Rectal smooth muscle tissue (tissue), 1 donor: ENCODE data around the gene MIDN.
A peak's percentile ranks its signal among the peaks of the same experiment; 100 is the strongest.

Experiments
- H3K27ac ChIP-seq: one replicate; pipeline ENCODE4 v1.7.0; 2013; ENCODE audit warnings: low read depth, low read length, inconsistent platforms
- H3K27me3 ChIP-seq: one replicate; pipeline ENCODE4 v1.7.0; 2013; ENCODE audit warnings: low read length; ENCODE audit not compliant: control insufficient read depth, insufficient read depth
- H3K36me3 ChIP-seq: one replicate; pipeline ENCODE4 v1.7.0; 2013; ENCODE audit warnings: low read length; ENCODE audit not compliant: control insufficient read depth, insufficient read depth
- H3K4me1 ChIP-seq: one replicate; pipeline ENCODE4 v1.7.0; 2013; ENCODE audit warnings: low read length; ENCODE audit not compliant: control insufficient read depth, insufficient read depth
- H3K4me3 ChIP-seq: one replicate; pipeline ENCODE4 v1.7.0; 2013; ENCODE audit warnings: low read length
- H3K9ac ChIP-seq: one replicate; pipeline ENCODE4 v1.7.0; 2013; ENCODE audit warnings: low read length

The MIDN gene

DNA sequence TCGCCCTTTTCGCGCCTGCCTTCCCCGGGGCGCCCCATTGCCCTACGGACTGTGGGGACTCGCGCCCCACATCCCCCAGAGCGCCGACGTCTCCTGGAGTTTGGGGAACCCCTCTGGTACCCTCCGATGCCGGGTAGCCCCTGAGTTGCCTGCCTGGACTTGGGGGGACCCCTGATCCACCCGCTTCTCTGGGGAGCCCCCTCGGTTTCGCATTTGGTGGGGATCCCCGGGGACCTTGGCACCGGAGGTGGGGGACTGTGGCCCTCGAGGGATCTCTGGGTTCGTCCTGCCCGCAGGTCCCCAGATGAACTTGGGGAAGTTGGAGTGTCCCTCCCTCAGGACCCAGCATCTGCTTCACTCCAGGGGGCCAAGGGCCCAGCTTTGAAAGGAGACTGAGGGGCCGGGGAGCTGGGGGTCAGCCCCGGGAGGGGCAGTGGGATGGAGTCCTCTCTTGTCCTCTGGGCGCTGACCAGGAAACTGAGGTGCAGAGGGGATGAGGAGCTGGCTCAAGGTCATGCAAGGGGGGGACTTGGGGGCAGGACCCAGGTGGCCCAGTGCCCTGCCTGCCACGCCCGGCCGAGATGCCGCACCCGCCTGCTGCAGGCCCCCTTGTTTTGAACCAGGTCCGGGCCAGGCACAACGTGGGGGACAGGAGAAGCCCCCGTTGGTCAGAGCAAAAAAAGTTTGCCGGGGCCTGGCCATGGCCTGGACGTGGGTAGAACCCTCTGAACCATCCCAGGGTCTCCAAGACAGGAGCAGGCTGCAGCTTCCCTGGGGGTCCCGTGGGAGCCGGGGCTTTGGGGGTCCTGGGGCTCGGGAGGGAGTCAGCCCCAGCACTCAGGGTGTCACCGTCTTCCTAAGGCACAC lies 38.3 kb downstream of the MIDN start:
- Histone ChIP-seq H3K9ac (no peak overlapping the region), H3K27me3 (peaks cover 38% of the 10 kb centered on the region), H3K4me1 (no peaks in the 10 kb centered on the region)

DNA sequence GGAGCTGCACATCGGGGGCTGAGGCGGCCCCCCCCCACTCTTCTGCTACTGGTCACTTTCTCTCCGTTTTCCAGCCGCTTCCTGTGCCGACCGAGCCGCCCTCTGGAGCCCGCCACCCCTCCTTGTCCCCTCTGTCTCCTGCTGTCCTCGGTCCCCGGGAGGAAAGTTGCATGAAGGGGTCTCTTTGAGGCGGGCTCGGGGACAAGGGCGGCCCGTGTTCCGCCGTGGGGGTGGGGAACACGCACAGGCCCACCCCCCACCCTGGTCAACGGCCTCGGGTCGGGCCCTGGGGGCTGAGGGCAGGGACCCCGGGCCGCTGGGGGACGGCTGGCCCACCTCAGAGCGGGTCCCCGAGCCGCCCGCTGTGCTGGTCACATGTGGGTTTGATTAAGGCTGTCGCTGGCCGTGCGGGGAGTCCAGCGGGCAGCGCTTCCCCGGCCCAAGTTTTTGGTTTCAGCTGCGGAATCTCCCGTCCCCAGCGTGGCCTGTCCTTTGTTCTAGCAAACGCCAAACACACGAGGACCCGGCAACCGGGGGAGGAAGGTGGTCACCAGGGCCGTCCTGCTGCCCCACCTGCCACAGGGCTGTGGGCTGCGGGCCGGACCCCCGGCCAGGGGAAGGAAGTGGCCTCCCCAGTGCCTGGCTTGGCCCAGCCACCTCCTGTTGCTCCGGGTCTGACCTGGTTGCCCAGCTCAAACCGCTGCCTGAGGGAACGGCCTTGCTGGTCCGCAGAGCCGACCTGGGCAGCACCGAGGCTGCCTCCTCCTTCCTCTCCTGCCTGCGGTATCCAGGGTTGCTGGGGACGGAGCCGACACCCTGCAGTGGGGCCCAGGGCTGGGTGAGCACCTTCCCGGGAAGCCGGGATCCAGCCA lies 39.2 kb downstream of the MIDN start:
- H3K27me3 ChIP-seq: peaks cover 34% of the 10 kb centered on the region
- no peak overlapping the region for H3K9ac ChIP-seq
- H3K36me3 ChIP-seq: no peaks in the 10 kb centered on the region
- no peak overlapping the region for H3K27ac ChIP-seq
- no peaks in the 10 kb centered on the region for H3K4me1 ChIP-seq
- no peak overlapping the region for H3K4me3 ChIP-seq

More for the DNA sequence above, 38.3 kb downstream of the MIDN start:
- no peak overlapping the region for H3K27ac ChIP-seq
- peak overlapping the region; percentile 27 for H3K4me3 ChIP-seq
- H3K36me3 ChIP-seq: no peaks in the 10 kb centered on the region

GRCh38 chr19:1288226-1288612 lies 39.8 kb downstream of the MIDN start:
- H3K36me3 ChIP-seq: no peaks in the 10 kb centered on the region
- no peak overlapping the region for H3K9ac ChIP-seq
- H3K27me3 ChIP-seq: peaks cover 33% of the 10 kb centered on the region
- H3K27ac ChIP-seq: no peak overlapping the region
- H3K4me3 ChIP-seq: no peak overlapping the region
- H3K4me1 ChIP-seq: no peaks in the 10 kb centered on the region

DNA sequence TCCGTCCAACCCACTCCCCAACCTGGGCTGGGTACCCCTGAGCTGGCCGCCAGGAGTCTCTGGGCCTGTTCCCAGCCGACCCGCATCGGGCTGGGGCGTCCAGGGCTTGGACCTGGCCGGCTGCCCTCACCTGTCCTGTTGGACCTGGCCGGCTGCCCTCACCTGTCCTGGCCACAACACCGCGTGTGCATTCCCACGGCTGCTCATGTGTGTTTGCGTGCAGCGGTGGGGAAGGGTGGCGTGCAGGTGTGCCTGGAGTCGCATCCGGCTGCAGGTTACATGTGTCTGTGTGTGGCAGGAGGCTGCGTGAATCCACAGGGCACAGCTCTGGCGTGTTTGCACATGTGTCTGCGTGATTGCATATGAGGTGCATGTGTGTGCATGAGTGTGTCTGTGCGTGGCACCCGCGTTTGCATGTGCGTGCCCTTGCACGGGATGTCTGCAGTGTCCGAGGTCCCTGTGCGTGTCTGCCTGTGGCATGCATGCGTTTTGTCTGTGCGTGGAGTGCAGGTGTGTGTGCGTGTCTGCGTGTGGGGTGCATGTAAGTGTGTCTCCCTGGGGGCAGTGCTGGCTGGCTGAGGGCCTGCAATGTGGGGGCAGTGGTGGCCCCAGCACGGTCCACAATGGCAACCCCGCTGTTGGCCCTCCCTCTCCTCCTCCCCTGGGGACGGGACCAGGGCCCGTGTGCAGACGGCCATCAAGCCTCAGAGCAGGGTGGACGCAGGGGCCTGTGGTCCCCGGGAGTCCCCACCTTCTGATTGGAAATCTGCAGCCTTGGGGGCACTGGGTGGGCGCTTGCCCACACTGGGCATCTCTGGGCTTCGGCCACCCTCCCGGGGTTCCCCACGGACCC lies 40.7 kb downstream of the MIDN start:
- Histone ChIP-seq H3K27me3 (peaks cover 30% of the 10 kb centered on the region), H3K4me3 (no peak overlapping the region), H3K27ac (no peak overlapping the region), H3K4me1 (no peaks in the 10 kb centered on the region), H3K9ac (no peak overlapping the region), H3K36me3 (no peaks in the 10 kb centered on the region)

- no peak overlapping the region for H3K27ac ChIP-seq
- no peak overlapping the region for H3K9ac ChIP-seq
- no peaks in the 10 kb centered on the region for H3K36me3 ChIP-seq
- H3K4me1 ChIP-seq: no peaks in the 10 kb centered on the region
- peaks cover 26% of the 10 kb centered on the region for H3K27me3 ChIP-seq
- H3K4me3 ChIP-seq: no peak overlapping the region
Measured at GRCh38 chr19:1289686-1290025, 41.3 kb downstream of the MIDN start.

DNA sequence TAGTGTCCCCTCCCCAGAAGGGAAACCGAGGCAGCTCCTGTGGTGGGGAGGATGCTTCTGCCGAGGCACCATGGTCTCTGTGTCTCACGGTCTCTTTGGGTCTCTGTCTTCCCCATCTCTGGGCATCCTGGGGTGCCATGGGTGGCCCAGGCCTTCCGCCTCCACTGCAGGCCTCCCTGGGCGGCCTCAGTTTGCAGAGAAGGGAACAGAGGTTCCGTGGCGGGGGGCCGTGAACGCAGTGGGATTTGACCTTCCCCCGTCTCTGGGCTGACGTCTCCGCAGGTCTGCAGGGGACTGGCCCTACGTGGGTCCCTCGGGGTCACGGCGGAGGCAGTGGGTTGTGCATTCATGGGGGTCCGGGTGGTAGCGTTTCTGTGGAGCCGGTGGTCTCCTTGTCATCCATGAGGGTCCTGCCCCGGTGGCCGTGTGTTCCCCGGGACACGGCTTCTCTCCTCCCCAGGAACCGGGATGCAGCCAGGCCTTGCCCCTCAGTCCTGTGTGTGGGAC lies 41.9 kb downstream of the MIDN start:
- H3K36me3 ChIP-seq: no peaks in the 10 kb centered on the region
- H3K27ac ChIP-seq: no peak overlapping the region
- no peak overlapping the region for H3K9ac ChIP-seq
- H3K27me3 ChIP-seq: peaks cover 20% of the 10 kb centered on the region
- H3K4me1 ChIP-seq: no peaks in the 10 kb centered on the region
- H3K4me3 ChIP-seq: no peak overlapping the region

DNA sequence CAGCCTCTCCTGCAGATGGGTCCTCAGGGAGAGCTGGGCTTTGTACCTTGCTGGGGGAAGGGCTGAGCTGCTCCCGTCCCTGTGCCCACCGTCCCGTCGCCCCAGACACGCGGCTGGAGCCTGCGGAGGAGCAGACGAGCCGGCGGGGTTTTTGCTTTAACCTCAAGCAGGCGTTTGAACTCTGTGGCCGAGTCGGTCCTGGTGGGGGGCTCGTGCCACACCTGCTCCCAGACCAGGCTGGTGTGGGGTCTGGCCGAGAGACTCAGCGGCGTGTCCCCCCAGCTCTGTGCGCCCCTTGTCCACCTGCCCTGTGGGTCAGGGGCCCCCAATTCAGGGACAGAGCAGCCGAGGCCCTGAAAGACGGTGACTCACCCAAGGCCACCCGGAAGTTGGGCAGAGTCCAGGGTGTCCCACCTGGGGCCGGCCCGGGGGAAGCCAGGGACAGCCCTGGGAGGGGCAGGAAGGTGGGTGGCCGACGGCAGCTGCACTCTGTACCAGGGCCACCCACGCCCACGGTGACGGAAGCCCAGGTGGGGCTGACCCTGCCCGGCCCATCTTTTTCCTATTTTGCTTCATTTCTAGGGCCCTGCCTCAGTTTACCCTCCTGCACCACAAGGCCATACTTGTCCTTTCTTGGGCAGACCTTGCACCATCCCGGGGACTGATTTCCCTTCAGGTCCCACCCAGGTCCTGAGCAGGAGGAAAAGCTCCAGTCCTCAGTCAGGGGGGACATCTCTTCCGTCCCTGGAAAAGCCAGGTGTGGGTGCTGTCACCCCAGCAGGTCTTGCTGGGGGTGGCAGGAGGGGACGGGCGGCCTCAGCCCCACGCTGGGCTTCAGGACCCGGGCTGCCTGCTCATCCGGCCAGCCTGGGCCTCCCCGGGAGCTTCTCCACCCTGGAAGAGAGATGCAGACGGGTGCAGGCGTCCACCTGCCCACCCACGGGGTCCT lies 42.6 kb downstream of the MIDN start:
- Histone ChIP-seq H3K27ac (no peak overlapping the region), H3K4me3 (peak overlapping the region; percentile 27), H3K4me1 (no peaks in the 10 kb centered on the region), H3K27me3 (peaks cover 20% of the 10 kb centered on the region), H3K36me3 (no peaks in the 10 kb centered on the region), H3K9ac (no peak overlapping the region)

- Histone ChIP-seq H3K36me3 (no peaks in the 10 kb centered on the region), H3K9ac (no peak overlapping the region)
Measured at GRCh38 chr19:1291761-1292418, 43.5 kb downstream of the MIDN start.

GRCh38 chr19:1292419-1293151 lies 44.2 kb downstream of the MIDN start:
- Histone ChIP-seq H3K4me3 (no peak overlapping the region), H3K27ac (no peak overlapping the region), H3K4me1 (no peaks in the 10 kb centered on the region), H3K27me3 (peaks cover 14% of the 10 kb centered on the region), H3K36me3 (no peaks in the 10 kb centered on the region), H3K9ac (no peak overlapping the region)

More at GRCh38 chr19:1291761-1292418, 43.5 kb downstream of the MIDN start:
- Histone ChIP-seq H3K27me3 (peaks cover 15% of the 10 kb centered on the region), H3K27ac (no peak overlapping the region), H3K4me1 (no peaks in the 10 kb centered on the region), H3K4me3 (no peak overlapping the region)

DNA sequence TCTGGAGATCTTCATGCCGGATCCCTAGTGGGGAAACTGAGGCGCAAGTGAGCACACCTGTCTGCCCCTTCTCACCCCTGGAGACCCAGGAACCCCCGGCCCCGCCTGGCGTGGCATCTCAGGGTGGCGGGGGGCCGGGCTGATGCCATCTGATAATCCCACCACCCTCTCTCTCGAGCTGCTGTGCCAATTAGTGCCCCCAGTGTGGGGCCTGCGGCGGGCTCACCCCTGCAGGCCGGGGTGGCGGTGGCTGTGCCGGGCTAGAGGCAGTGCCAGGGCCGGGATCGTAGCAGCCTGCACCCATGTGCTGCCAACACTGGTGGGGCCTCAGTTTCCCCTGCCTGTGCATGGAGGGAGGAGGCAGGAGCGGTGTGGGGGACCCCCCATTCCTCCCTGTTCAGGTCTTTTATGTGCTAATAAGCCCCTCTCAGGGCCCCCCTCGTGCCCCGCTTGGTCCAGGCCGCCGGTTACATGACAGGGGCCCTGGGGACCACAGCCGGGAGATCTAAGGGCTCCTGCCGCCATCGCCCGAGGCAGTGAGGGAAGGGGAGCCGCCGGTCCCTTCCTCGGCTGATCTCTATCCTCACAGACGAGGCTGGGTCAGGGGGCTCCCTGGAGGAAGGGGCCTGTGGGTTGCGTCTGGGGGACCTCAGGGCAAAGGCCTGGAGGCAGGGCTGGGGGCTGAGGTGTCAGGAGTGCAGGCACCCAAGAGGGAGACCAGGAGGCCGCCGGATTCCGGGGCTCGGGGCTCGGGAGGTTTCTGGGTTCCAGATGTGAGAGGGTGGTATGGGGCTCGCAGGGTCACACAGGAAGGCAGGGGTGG lies 45.6 kb downstream of the MIDN start:
- Histone ChIP-seq H3K27me3 (peaks cover 5% of the 10 kb centered on the region), H3K4me3 (no peak overlapping the region), H3K9ac (no peak overlapping the region), H3K4me1 (no peaks in the 10 kb centered on the region), H3K36me3 (no peaks in the 10 kb centered on the region), H3K27ac (no peak overlapping the region)
